ENCODE measurements around the gene PFKFB2. TPM values are rescaled to one million over a fixed set of nuclear protein-coding genes. Genes with fewer than 3 reads are reported as not detected.

Gene PFKFB2
- total RNA-seq, 1 experiment from 2014 or later: 28.0 TPM

- H3K27me3 ChIP-seq (ENCODE audit: insufficient read depth, low read depth): no peaks in the 10 kb centered on the region
- peaks cover 1% of the 10 kb centered on the region; the same call in 1 of the 2 replicates for H3F3A ChIP-seq (ENCODE audit: insufficient read depth, low read depth)
- intact Hi-C loops (cut with micrococcal nuclease; ENCODE audit: unreplicated experiment): no loop called here
- ChIA-PET POLR2A (ENCODE audit: unreplicated experiment) (interaction anchor here (0.9 kb wide), 1 partner anchor 14 kb away, joined by 4 read pairs; the partner anchor contains the start of gene C1orf116), CTCF (interaction anchor here (0.8 to 3.0 kb wide), 4 partner anchors 13 to 37 kb away, joined by 4 to 11 read pairs (median 4); partner anchors contain the start of gene C1orf116)
- no peaks in the 10 kb centered on the region for H4K20me1 ChIP-seq (ENCODE audit: insufficient read depth)
- H3K4me3 ChIP-seq: no peak overlapping the region
- no peak overlapping the region for H3K4me2 ChIP-seq
- no peak overlapping the region for H2AFZ ChIP-seq
- no peaks in the 10 kb centered on the region for H3K9me2 ChIP-seq (ENCODE audit: insufficient read depth)
- no peaks in the 10 kb centered on the region for H3K36me3 ChIP-seq (ENCODE audit: low read depth)
- no peaks in the 10 kb centered on the region for H3K9me3 ChIP-seq (ENCODE audit: insufficient read depth, low read depth)
- BruUV-seq (replicated peaks): no TSS peak
- H3K27ac ChIP-seq: peak overlapping the region; percentile 64; the same call in 1 of the 2 replicates
- no peaks in the 10 kb centered on the region for H3K79me2 ChIP-seq (ENCODE audit: low read depth)
- H3K4me1 ChIP-seq (replicated peaks; ENCODE audit: insufficient read depth): peaks cover 42% of the 10 kb centered on the region
- TF ChIP-seq CTCF (conservative IDR thresholded peaks at IDR 0.05) (no peak), EZH2 (IDR thresholded peaks at IDR 0.05; ENCODE audit: low read depth) (no peak)
- DNase-seq: no peak
These were observed 33.9 kb upstream of the PFKFB2 start for GRCh38 chr1:207019161-207019560.

GRCh38 chr1:207019661-207020060 lies 33.4 kb upstream of the PFKFB2 start:
- peaks cover 6% of the 10 kb centered on the region; the same call in 1 of the 2 replicates for H3F3A ChIP-seq (ENCODE audit: insufficient read depth, low read depth)
- TSS peak; percentile 64 for BruUV-seq (replicated peaks)
- H3K27me3 ChIP-seq (ENCODE audit: insufficient read depth, low read depth): no peaks in the 10 kb centered on the region
- intact Hi-C loops (cut with micrococcal nuclease; ENCODE audit: unreplicated experiment): loop anchor here (1.0 to 10.0 kb wide), 3 partner anchors 12 to 305 kb away; partner anchors contain the start of gene CD55
- TF ChIP-seq CTCF (conservative IDR thresholded peaks at IDR 0.05) (no peak), EZH2 (IDR thresholded peaks at IDR 0.05; ENCODE audit: low read depth) (no peak)
- CTCF ChIA-PET: interaction anchor here (0.7 to 3.0 kb wide), 4 partner anchors 13 to 1790 kb away, joined by 4 to 11 read pairs (median 4); partner anchors contain the start of gene C1orf116
- H3K9me2 ChIP-seq (ENCODE audit: insufficient read depth): no peaks in the 10 kb centered on the region
- peak overlapping the region; percentile 64 for H3K27ac ChIP-seq
- H3K36me3 ChIP-seq (ENCODE audit: low read depth): no peaks in the 10 kb centered on the region
- DNase-seq: no peak
- no peaks in the 10 kb centered on the region for H4K20me1 ChIP-seq (ENCODE audit: insufficient read depth)
- no peak overlapping the region for H3K4me3 ChIP-seq
- H3K4me2 ChIP-seq: no peak overlapping the region; the same call in 1 of the 2 replicates
- no peaks in the 10 kb centered on the region for H3K9me3 ChIP-seq (ENCODE audit: insufficient read depth, low read depth)
- H2AFZ ChIP-seq: no peak overlapping the region
- POLR2A ChIA-PET (ENCODE audit: unreplicated experiment): interaction anchor here (0.7 to 0.9 kb wide), 4 partner anchors 13 to 33 kb away, joined by 3 to 11 read pairs (median 4); partner anchors contain the start of genes C1orf116 and PFKFB2
- 0 out of 2 replicates have a peak, but pooled peaks cover 3% of the 10 kb centered on the region for H3K79me2 ChIP-seq (ENCODE audit: low read depth)
- H3K4me1 ChIP-seq (replicated peaks; ENCODE audit: insufficient read depth): peaks cover 47% of the 10 kb centered on the region

GRCh38 chr1:207020065-207020708 lies 32.9 kb upstream of the PFKFB2 start:
- intact Hi-C loops (cut with micrococcal nuclease; ENCODE audit: unreplicated experiment): loop anchor here (1.0 to 10.0 kb wide), 3 partner anchors 13 to 305 kb away; partner anchors contain the start of gene CD55
- Histone ChIP-seq H3K9me3 (ENCODE audit: insufficient read depth, low read depth) (no peaks in the 10 kb centered on the region), H3K79me2 (ENCODE audit: low read depth) (0 out of 2 replicates have a peak, but pooled peaks cover 3% of the 10 kb centered on the region), H3K36me3 (ENCODE audit: low read depth) (no peaks in the 10 kb centered on the region), H3K4me2 (peak overlapping the region; percentile 46), H3K4me3 (no peak overlapping the region), H2AFZ (no peak overlapping the region), H4K20me1 (ENCODE audit: insufficient read depth) (no peaks in the 10 kb centered on the region), H3F3A (ENCODE audit: insufficient read depth, low read depth) (peaks cover 9% of the 10 kb centered on the region; the same call in 1 of the 2 replicates), H3K4me1 (replicated peaks; ENCODE audit: insufficient read depth) (peaks cover 52% of the 10 kb centered on the region), H3K27me3 (ENCODE audit: insufficient read depth, low read depth) (no peaks in the 10 kb centered on the region), H3K27ac (peak overlapping the region; percentile 64), H3K9me2 (ENCODE audit: insufficient read depth) (no peaks in the 10 kb centered on the region)
- POLR2A ChIA-PET (ENCODE audit: unreplicated experiment): interaction anchor here (0.6 to 3.0 kb wide), 8 partner anchors 9 to 735 kb away, joined by 3 to 36 read pairs (median 4); partner anchors contain the start of genes C1orf116 and PFKFB2
- BruUV-seq (replicated peaks): no TSS peak
- DNase-seq: peak; percentile 85 to 90
- CTCF ChIA-PET: interaction anchor here (0.6 to 3.0 kb wide), 7 partner anchors 13 to 1791 kb away, joined by 3 to 11 read pairs (median 4); partner anchors contain the start of gene C1orf116
- TF ChIP-seq EZH2 (IDR thresholded peaks at IDR 0.05; ENCODE audit: low read depth): no peak
- TF ChIP-seq CTCF (conservative IDR thresholded peaks at IDR 0.05): no peak
